ENCODE results near the gene CBFA2T2.
"Not testable (repeated sequence)": the region's sequence is repeated elsewhere in the genome, so short reads cannot be mapped to it uniquely, and the experiment has no call there.

CBFA2T2 gene

GRCh38 chr20:33584976-33585375, 95.1 kb downstream of the CBFA2T2 start:
- no peak for DNase-seq

- DNase-seq: no peak
These were observed 95.5 kb downstream of the CBFA2T2 start for GRCh38 chr20:33585413-33585812.

- DNase-seq: no peak
These were observed 99.2 kb downstream of the CBFA2T2 start for GRCh38 chr20:33589059-33589458.

- DNase-seq: not testable (repeated sequence)
These were observed 102.0 kb downstream of the CBFA2T2 start for GRCh38 chr20:33591901-33592300.

- no peak for DNase-seq
These were observed 104.8 kb downstream of the CBFA2T2 start for GRCh38 chr20:33594743-33595142.

- no peak for DNase-seq
These were observed 110.5 kb downstream of the CBFA2T2 start for GRCh38 chr20:33600414-33600813.

GRCh38 chr20:33600981-33601380, 111.1 kb downstream of the CBFA2T2 start:
- no peak for DNase-seq

- DNase-seq: no peak
These were observed 112.0 kb downstream of the CBFA2T2 start for GRCh38 chr20:33601861-33602260.

GRCh38 chr20:33602826-33603590, 113.1 kb downstream of the CBFA2T2 start:
- DNase-seq: no peak

- no peak for DNase-seq
These were observed 114.4 kb downstream of the CBFA2T2 start for GRCh38 chr20:33604084-33604990.

GRCh38 chr20:33604991-33605370, 115.1 kb downstream of the CBFA2T2 start:
- DNase-seq: no peak

GRCh38 chr20:33606118-33606771, 116.3 kb downstream of the CBFA2T2 start:
- DNase-seq: no peak

GRCh38 chr20:33609504-33609903, 119.6 kb downstream of the CBFA2T2 start:
- no peak for DNase-seq

GRCh38 chr20:33611106-33611505, 121.2 kb downstream of the CBFA2T2 start:
- no peak for DNase-seq

- no peak for DNase-seq
These were observed 122.1 kb downstream of the CBFA2T2 start for GRCh38 chr20:33612001-33612400.

GRCh38 chr20:33621717-33622400, 132.0 kb downstream of the CBFA2T2 start:
- DNase-seq: no peak

GRCh38 chr20:33622705-33623365, 132.9 kb downstream of the CBFA2T2 start:
- DNase-seq: no peak

GRCh38 chr20:33624399-33624798, 134.5 kb downstream of the CBFA2T2 start:
- no peak for DNase-seq

GRCh38 chr20:33626190-33626589, 136.3 kb downstream of the CBFA2T2 start:
- DNase-seq: no peak

GRCh38 chr20:33627577-33628216, 137.8 kb downstream of the CBFA2T2 start:
- no peak for DNase-seq

GRCh38 chr20:33629533-33629932, 139.6 kb downstream of the CBFA2T2 start:
- DNase-seq: no peak

- DNase-seq: no peak
These were observed 140.1 kb downstream of the CBFA2T2 start for GRCh38 chr20:33629979-33630378.
